GM18873 (cell line): ENCODE measurements around the gene NEDD4L.
"Not testable (repeated sequence)": the region's sequence is repeated elsewhere in the genome, so short reads cannot be mapped to it uniquely, and the experiment has no call there.

ENCODE experiments used
- ATAC-seq: cut with Tn5 transposase; IDR thresholded peaks from one replicate; pipeline ENCODE4 v1.9.1; 2021; ENCODE audit warnings: mild to moderate bottlenecking, moderate library complexity, moderate number of reproducible peaks; ENCODE audit not compliant: unreplicated experiment, low FRiP score

The NEDD4L gene

GRCh38 chr18:58253871-58254270 is 209.8 kb downstream of the NEDD4L start:
- ATAC-seq: no peak

- ATAC-seq: no peak
These were observed 211.0 kb downstream of the NEDD4L start for GRCh38 chr18:58254873-58255511.

GRCh38 chr18:58255701-58256311 is 211.8 kb downstream of the NEDD4L start:
- no peak for ATAC-seq

- ATAC-seq: no peak
These were observed 212.5 kb downstream of the NEDD4L start for GRCh38 chr18:58256316-58257080.

GRCh38 chr18:58257461-58257860 is 213.4 kb downstream of the NEDD4L start:
- no peak for ATAC-seq

- ATAC-seq: no peak
These were observed 214.8 kb downstream of the NEDD4L start for GRCh38 chr18:58258692-58259342.

- ATAC-seq: no peak
These were observed 219.3 kb downstream of the NEDD4L start for GRCh38 chr18:58263055-58263957.

- ATAC-seq: no peak
These were observed 220.0 kb downstream of the NEDD4L start for GRCh38 chr18:58264075-58264474.

- no peak for ATAC-seq
These were observed 220.8 kb downstream of the NEDD4L start for GRCh38 chr18:58264840-58265239.

GRCh38 chr18:58265489-58265888 is 221.5 kb downstream of the NEDD4L start:
- not testable (repeated sequence) for ATAC-seq

- ATAC-seq: no peak
These were observed 222.3 kb downstream of the NEDD4L start for GRCh38 chr18:58266291-58266690.

- ATAC-seq: no peak
These were observed 223.5 kb downstream of the NEDD4L start for GRCh38 chr18:58267493-58267892.

GRCh38 chr18:58268849-58269248 is 224.8 kb downstream of the NEDD4L start:
- no peak for ATAC-seq

- no peak for ATAC-seq
These were observed 225.9 kb downstream of the NEDD4L start for GRCh38 chr18:58269931-58270330.

GRCh38 chr18:58270396-58270795 is 226.4 kb downstream of the NEDD4L start:
- no peak for ATAC-seq

GRCh38 chr18:58271770-58272169 is 227.7 kb downstream of the NEDD4L start:
- ATAC-seq: no peak

- no peak for ATAC-seq
These were observed 228.2 kb downstream of the NEDD4L start for GRCh38 chr18:58272209-58272608.

- no peak for ATAC-seq
These were observed 228.9 kb downstream of the NEDD4L start for GRCh38 chr18:58272779-58273435.

GRCh38 chr18:58275176-58275575 is 231.2 kb downstream of the NEDD4L start:
- no peak for ATAC-seq
